A549 (cell line): ENCODE results near the gene HSPBP1. TPM values are rescaled to one million over a fixed set of nuclear protein-coding genes. Genes with fewer than 3 reads are reported as not detected.

ENCODE experiments used
- ATAC-seq, 2 experiments: fragments of 200-7000 bp in 1 of 2; fragments of >200 bp in 1 of 2; cut with Nextera tagmentation in 1 of 2; cut with Tn5 transposase in 1 of 2; 3 replicates each; pipeline versions ENCODE4 v1.8.0 to v1.9.1; 2018 to 2020; ENCODE audit warnings: mild to moderate bottlenecking in 1 of 2, moderate library complexity in 1 of 2
- CTCF ChIA-PET: fragments of 300-600 bp; sonication (Branson Sonifier 250); formaldehyde crosslinking; extraction: SDS; loops from one replicate; lab custom pipeline; 2021; ENCODE audit warnings: antibody characterized with exemption, inconsistent platforms; lab: Yijun Ruan, JAX
- POLR2A ChIA-PET: fragments of 350-600 bp; formaldehyde crosslinking; extraction: SDS; loops from one replicate; lab custom pipeline; 2021; ENCODE audit warnings: antibody characterized with exemption, inconsistent platforms; lab: Yijun Ruan, JAX
- DNase-seq, 2 experiments: peaks; one replicate each; pipeline versions ENCODE4 v3.0.0 to v3.0.0-alpha.2; 2011 to 2016; ENCODE audit warnings: low read depth in 1 of 2, low spot score in 1 of 2
- FAIRE-seq: peaks from 2 replicates; lab custom pipeline; 2011; peaks lifted over from hg19 to GRCh38; lab: Jason Lieb, UNC
- H3K27ac ChIP-seq, 2 experiments: fragments of >200 bp; sonication (Bioruptor Twin); formaldehyde crosslinking; 3 replicates each; pipeline ENCODE4 v1.5.1; 2016 to 2017
- H3K4me1 ChIP-seq: fragments of >200 bp; sonication (Bioruptor Twin); formaldehyde crosslinking; 3 replicates; pipeline ENCODE4 v1.6.1; 2016
- H3K4me2 ChIP-seq: fragments of >200 bp; sonication (Bioruptor Twin); formaldehyde crosslinking; 3 replicates; pipeline ENCODE4 v1.6.1; 2016
- H3K4me3 ChIP-seq: fragments of >200 bp; sonication (Bioruptor Twin); formaldehyde crosslinking; 3 replicates; pipeline ENCODE4 v1.5.1; 2016
- H3K9me3 ChIP-seq: fragments of >200 bp; sonication (Bioruptor Twin); formaldehyde crosslinking; 3 replicates; pipeline ENCODE4 v1.6.1; 2016
- CBX2 ChIP-seq: fragments of 200-600 bp; sonication (generic); IDR thresholded peaks from 2 replicates; pipeline ENCODE4 v1.6.1; 2016; ENCODE audit warnings: low read depth, mild to moderate bottlenecking, borderline replicate concordance
- CTCF ChIP-seq: fragments of >200 bp; sonication (Bioruptor Twin); formaldehyde crosslinking; IDR thresholded peaks from 3 replicates; pipeline ENCODE4 v1.5.1; 2016
- E2F6 ChIP-seq: IDR thresholded peaks from 2 replicates; pipeline ENCODE4 v1.6.1; 2012; ENCODE audit warnings: low read depth, borderline replicate concordance
- EP300 ChIP-seq, 2 experiments: fragments of >200 bp; sonication (Bioruptor Twin); formaldehyde crosslinking; IDR thresholded peaks; 2 replicates in 1 of 2; 3 replicates in 1 of 2; pipeline ENCODE4 v1.6.1; 2016 to 2017
- FOSB ChIP-seq: fragments of 250-450 bp; sonication (Bioruptor Pico); IDR thresholded peaks from 2 replicates; pipeline ENCODE4 v1.5.0; 2020; ENCODE audit warnings: mild to moderate bottlenecking, moderate library complexity
- FOSL2 ChIP-seq, 2 experiments: fragments of 450-650 bp in 1 of 2; fragments of >200 bp in 1 of 2; sonication (Bioruptor Twin) in 1 of 2; formaldehyde crosslinking; IDR thresholded peaks; 2 replicates each; pipeline versions ENCODE4 v1.5.0 to v1.6.1; 2016 to 2020; ENCODE audit warnings: mild to moderate bottlenecking in 1 of 2, moderate library complexity in 1 of 2
- HES2 ChIP-seq: fragments of >200 bp; sonication (Bioruptor Twin); formaldehyde crosslinking; IDR thresholded peaks from 2 replicates; pipeline ENCODE4 v1.6.1; 2016
- JUN ChIP-seq, 2 experiments: fragments of >200 bp; sonication (Bioruptor Twin); formaldehyde crosslinking; IDR thresholded peaks; 2 replicates in 1 of 2; 3 replicates in 1 of 2; pipeline ENCODE4 v1.6.1; 2016 to 2017
- KDM1A ChIP-seq: fragments of 200-600 bp; sonication (generic); IDR thresholded peaks from 2 replicates; pipeline ENCODE4 v1.6.1; 2016; ENCODE audit warnings: low read depth, mild to moderate bottlenecking
- KDM5A ChIP-seq: fragments of 200-600 bp; sonication (generic); IDR thresholded peaks from 2 replicates; pipeline ENCODE4 v1.6.1; 2016; ENCODE audit warnings: antibody characterized with exemption, mild to moderate bottlenecking
- MYC ChIP-seq: IDR thresholded peaks from 2 replicates; pipeline ENCODE4 v1.6.1; 2012; ENCODE audit warnings: mild to moderate bottlenecking, inconsistent platforms, low read length, improper control_type of control experiment, borderline replicate concordance
- NFE2L2 ChIP-seq: fragments of 150-350 bp; conservative IDR thresholded peaks from 2 replicates; pipeline ENCODE4 v1.6.1; 2014; ENCODE audit warnings: low read length
- NR3C1 ChIP-seq: fragments of >200 bp; sonication (Bioruptor Twin); formaldehyde crosslinking; IDR thresholded peaks from 3 replicates; pipeline ENCODE4 v1.6.1; 2017
- PBX3 ChIP-seq: IDR thresholded peaks from 2 replicates; pipeline ENCODE4 v1.6.1; 2012
- RAD21 ChIP-seq, 2 experiments: fragments of >200 bp in 1 of 2; sonication (Bioruptor Twin) in 1 of 2; formaldehyde crosslinking in 1 of 2; IDR thresholded peaks in 1 of 2; conservative IDR thresholded peaks in 1 of 2; 2 replicates in 1 of 2; 3 replicates in 1 of 2; pipeline ENCODE4 v1.6.1; 2012 to 2018; ENCODE audit warnings: inconsistent platforms in 1 of 2
- RARB ChIP-seq: fragments of 250-450 bp; sonication (Bioruptor Pico); IDR thresholded peaks from 2 replicates; pipeline ENCODE4 v1.8.0; 2021; ENCODE audit warnings: mild to moderate bottlenecking, moderate library complexity
- REST ChIP-seq: fragments of 200-600 bp; sonication (generic); IDR thresholded peaks from 2 replicates; pipeline ENCODE4 v1.6.1; 2016; ENCODE audit warnings: antibody characterized with exemption, mild to moderate bottlenecking, moderate library complexity
- SREBF2 ChIP-seq: fragments of 450-650 bp; IDR thresholded peaks from 2 replicates; pipeline ENCODE4 v1.6.1; 2014; ENCODE audit warnings: mild to moderate bottlenecking, moderate library complexity
- ZC3H11A ChIP-seq: fragments of 450-650 bp; IDR thresholded peaks from 2 replicates; pipeline ENCODE4 v1.6.1; 2014; ENCODE audit warnings: antibody characterized with exemption, mild to moderate bottlenecking
- ZFP36 ChIP-seq: fragments of 450-650 bp; IDR thresholded peaks from 2 replicates; pipeline ENCODE4 v1.6.1; 2014; ENCODE audit warnings: borderline replicate concordance; ENCODE audit not compliant: partially characterized antibody
- ZSCAN20 ChIP-seq: fragments of 250-450 bp; sonication (Bioruptor Pico); IDR thresholded peaks from 2 replicates; pipeline ENCODE4 v1.8.0; 2022; ENCODE audit warnings: mild to moderate bottlenecking, moderate library complexity
- WGBS: methylation state at CpG from one replicate; pipeline ENCODE4 v1.1.6; 2017; ENCODE audit errors: missing lambda C conversion rate; 5-methylcytosine and 5-hydroxymethylcytosine counted together
- polyA plus RNA-seq, 4 experiments: library from polyadenylated mRNA; depleted of rRNA in 3 of 4; stranded (reverse); fragments of >200 nt; fragmentation: RNase III in 1 of 4; extraction: RNeasy Plus Mini Kit Qiagen cat#74134 plus additional on column Dnase treatment in 1 of 4; gene quantifications; 2 replicates in 3 of 4; 3 replicates in 1 of 4; pipeline ENCODE4 v1.2.3, GENCODE V29; 2011 to 2017

Gene HSPBP1
- polyA plus RNA-seq, 2 of the 4 experiments (the other 2 are of a cell fraction) = 52.1 to 121 TPM

- H3K27ac ChIP-seq = no peak overlapping the region
- H3K9me3 ChIP-seq = no peaks in the 10 kb centered on the region
- ATAC-seq = no peak
- 94% methylated on average over 6 of the region's 6 CpGs for WGBS
- H3K4me1 ChIP-seq = no peaks in the 10 kb centered on the region
- TF ChIP-seq KDM1A (no peak), PBX3 (no peak), CBX2 (no peak), ZFP36 (no peak), ZC3H11A (no peak), ZSCAN20 (CRISPR knock-in tag) (no peak), E2F6 (no peak), EP300 (IDR thresholded peaks at IDR 0.05) (no peak), CTCF (no peak), HES2 (no peak)
- ChIA-PET POLR2A (no interaction called here), CTCF (interaction anchor here (0.8 to 1.8 kb wide), 5 partner anchors 9 to 144 kb away, joined by 3 to 6 read pairs (median 4); partner anchors contain the start of gene TMEM238)
- no peak for FAIRE-seq
- H3K4me2 ChIP-seq = no peak overlapping the region
- no peak for DNase-seq
- no peak overlapping the region for H3K4me3 ChIP-seq
Observed at GRCh38 chr19:55240713-55241020, 39.2 kb downstream of the HSPBP1 start.

- Histone ChIP-seq H3K4me3 (no peak overlapping the region), H3K4me2 (no peak overlapping the region), H3K27ac (no peak overlapping the region), H3K9me3 (no peaks in the 10 kb centered on the region), H3K4me1 (no peaks in the 10 kb centered on the region)
- DNase-seq = no peak
- ATAC-seq = no peak
- FAIRE-seq = no peak
- ChIA-PET POLR2A (interaction anchor here (1.1 kb wide), 1 partner anchor 15 kb away, joined by 3 read pairs; no protein-coding TSS in a partner anchor), CTCF (interaction anchor here (0.6 to 2.0 kb wide), 4 partner anchors 9 to 400 kb away, joined by 3 to 6 read pairs (median 4); no protein-coding TSS in a partner anchor)
- 95% methylated on average over 11 of the region's 12 CpGs for WGBS
- TF ChIP-seq REST = no peak
- no peak for TF ChIP-seq RAD21 (conservative IDR thresholded peaks at IDR 0.05 in 1 of 2, IDR thresholded peaks at IDR 0.05 in 1 of 2)
- TF ChIP-seq FOSL2 (IDR thresholded peaks at IDR 0.05) = no peak
- no peak for TF ChIP-seq FOSL2 (CRISPR knock-in tag; IDR thresholded peaks at IDR 0.05)
- no peak for TF ChIP-seq SREBF2
- TF ChIP-seq KDM5A = no peak
- TF ChIP-seq RARB (CRISPR knock-in tag) = no peak
- TF ChIP-seq NFE2L2 = no peak
- no peak for TF ChIP-seq MYC
- no peak for TF ChIP-seq FOSB (CRISPR knock-in tag)
- TF ChIP-seq JUN (IDR thresholded peaks at IDR 0.05) = no peak
- no peak for TF ChIP-seq NR3C1
Observed at GRCh38 chr19:55239004-55239403, 40.9 kb downstream of the HSPBP1 start.
